ENCODE results near the gene HTRA3.

The HTRA3 gene

DNA sequence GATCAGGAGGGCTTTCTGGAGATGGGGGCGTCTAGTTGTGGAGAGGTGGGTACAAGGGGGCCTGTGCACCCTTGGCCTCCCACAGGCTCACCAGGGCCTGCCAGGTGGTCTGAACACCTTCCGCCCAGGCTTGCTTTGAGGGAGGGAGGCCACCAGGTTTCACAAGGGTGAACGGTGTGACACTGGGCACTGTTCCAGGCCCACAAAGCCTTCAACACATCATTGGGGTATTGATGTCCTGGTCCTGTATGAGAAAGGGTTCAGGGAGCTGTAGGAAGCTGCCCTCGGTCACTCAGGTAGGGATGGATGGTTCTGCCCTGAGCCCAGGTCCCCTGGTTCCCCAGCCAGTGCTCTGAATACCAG, 6.0 kb downstream of the HTRA3 start:
- ChIA-PET POLR2A (no interaction called here), CTCF (interaction anchor here (1.2 to 13.7 kb wide), 8 partner anchors 8 to 133 kb away, joined by 3 to 117 read pairs (median 4); no protein-coding TSS in a partner anchor)
- no peak for DNase-seq (ENCODE audit: low read depth, low spot score)
- TF ChIP-seq, protein P1, sequence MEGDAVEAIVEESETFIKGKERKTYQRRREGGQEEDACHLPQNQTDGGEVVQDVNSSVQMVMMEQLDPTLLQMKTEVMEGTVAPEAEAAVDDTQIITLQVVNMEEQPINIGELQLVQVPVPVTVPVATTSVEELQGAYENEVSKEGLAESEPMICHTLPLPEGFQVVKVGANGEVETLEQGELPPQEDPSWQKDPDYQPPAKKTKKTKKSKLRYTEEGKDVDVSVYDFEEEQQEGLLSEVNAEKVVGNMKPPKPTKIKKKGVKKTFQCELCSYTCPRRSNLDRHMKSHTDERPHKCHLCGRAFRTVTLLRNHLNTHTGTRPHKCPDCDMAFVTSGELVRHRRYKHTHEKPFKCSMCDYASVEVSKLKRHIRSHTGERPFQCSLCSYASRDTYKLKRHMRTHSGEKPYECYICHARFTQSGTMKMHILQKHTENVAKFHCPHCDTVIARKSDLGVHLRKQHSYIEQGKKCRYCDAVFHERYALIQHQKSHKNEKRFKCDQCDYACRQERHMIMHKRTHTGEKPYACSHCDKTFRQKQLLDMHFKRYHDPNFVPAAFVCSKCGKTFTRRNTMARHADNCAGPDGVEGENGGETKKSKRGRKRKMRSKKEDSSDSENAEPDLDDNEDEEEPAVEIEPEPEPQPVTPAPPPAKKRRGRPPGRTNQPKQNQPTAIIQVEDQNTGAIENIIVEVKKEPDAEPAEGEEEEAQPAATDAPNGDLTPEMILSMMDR (IDR thresholded peaks at IDR 0.05; ENCODE audit: insufficient read depth, low read length, missing control alignments), result no peak
- no peak overlapping the region for H3K4me3 ChIP-seq (ENCODE audit: low read depth, low read length)

DNA sequence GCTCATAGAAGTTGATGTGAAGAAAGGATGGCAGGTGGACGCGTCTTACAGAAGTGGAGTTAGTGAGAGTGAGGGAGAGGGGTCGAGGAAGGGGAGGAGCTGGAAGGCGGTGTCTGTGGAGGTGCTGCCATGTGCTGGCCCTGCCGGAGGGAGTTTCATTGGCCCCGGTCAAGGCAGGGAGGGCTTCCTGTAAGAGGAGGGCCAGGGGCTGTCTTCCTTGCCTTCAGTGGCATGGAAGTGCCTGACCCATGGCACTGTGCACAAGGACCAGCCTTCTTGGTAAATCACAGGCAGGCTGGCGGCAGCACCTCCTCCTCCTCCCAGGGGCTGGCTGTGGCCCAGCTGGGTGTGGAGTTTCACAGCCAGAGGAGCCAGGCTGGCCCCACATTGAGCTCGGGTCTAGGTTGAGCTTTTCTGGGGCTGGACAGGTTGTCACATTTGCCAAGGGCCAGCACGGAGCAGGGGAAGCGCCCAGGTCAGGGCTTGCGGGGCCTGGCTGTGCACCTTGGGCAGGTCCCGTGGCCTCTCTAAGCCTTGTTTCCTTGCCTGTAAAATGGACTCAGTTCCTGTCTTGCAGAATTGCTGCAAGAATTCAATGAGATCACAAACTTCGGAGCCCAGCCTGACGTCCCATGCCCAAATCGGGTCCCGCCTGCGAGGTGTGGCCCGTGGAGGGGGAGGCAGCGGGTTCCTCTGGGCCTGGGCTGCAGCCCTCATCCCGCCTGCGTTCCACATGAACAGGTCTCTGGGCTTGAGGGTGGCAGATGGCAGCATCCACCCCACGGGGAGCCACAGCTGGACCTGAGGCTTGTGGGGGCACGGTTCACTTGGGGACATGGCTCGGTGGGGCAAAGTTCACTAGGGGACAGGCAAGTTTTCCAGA, 7.0 kb downstream of the HTRA3 start:
- ChIA-PET CTCF (interaction anchor here (2.1 to 13.7 kb wide), 3 partner anchors 9 to 126 kb away, joined by 8 to 117 read pairs (median 11); no protein-coding TSS in a partner anchor), POLR2A (no interaction called here)
- TF ChIP-seq, protein P1 (IDR thresholded peaks at IDR 0.05; ENCODE audit: insufficient read depth, low read length, missing control alignments), result no peak
- H3K4me3 ChIP-seq (ENCODE audit: low read depth, low read length), result no peak overlapping the region
- DNase-seq (ENCODE audit: low read depth, low spot score), result no peak

DNA sequence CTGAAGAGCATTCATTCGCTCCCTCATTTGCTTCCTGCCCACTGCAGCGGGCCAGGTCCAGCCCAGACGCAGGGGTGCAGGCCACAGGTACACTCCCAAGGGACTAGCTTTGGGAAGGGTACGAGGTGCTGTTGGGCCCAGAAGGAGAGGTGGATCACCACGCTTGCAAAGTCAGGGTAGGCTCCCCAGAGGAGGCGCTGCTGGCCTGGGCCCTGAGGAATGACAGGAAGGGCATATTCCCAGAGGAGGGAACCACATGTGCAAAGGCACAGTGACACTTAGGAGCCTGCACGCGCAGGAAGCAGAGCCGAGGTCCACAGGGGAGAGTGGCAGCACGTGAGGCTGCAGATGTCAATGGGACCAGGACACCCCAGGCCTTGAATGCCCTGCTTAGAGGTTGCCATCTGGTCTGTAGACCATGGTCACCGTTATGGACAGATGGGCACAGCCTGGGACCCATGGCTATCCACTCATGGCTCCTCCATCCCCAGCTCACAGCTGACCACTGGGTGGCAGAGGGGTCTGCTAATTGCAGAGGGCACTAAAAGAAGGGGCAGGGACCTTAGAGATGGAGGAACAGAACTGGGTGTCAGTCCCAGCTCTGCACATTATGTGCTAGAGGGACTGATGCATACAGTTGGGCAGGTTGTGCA, 7.9 kb downstream of the HTRA3 start:
- no peak for DNase-seq (ENCODE audit: low read depth, low spot score)
- no peak overlapping the region for H3K4me3 ChIP-seq (ENCODE audit: low read depth, low read length)
- POLR2A ChIA-PET, result no interaction called here
- TF ChIP-seq, protein P1 (IDR thresholded peaks at IDR 0.05; ENCODE audit: insufficient read depth, low read length, missing control alignments), result no peak
- CTCF ChIA-PET, result interaction anchor here (0.7 to 13.7 kb wide), 4 partner anchors 10 to 125 kb away, joined by 3 to 117 read pairs (median 7); no protein-coding TSS in a partner anchor

DNA sequence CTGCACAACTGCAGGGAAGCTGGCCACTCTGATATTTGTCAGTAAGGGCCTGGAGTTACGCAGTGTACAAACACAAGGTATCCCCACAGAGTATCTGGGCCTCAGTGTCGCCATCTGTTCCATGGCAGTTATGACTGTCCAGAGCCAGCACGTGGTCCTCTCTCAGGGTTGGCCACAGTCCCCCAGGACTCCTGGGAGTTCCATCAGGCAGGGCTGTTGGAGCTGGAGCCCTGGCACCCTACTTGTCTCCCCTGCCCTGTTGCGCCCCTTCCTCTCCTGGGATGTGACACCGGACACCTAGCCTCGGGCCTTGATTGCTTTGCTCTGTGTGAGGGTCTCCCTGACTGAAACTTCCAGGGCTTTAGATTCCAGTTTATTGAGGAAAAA, 8.4 kb downstream of the HTRA3 start:
- TF ChIP-seq, protein P1 (IDR thresholded peaks at IDR 0.05; ENCODE audit: insufficient read depth, low read length, missing control alignments), result no peak
- DNase-seq (ENCODE audit: low read depth, low spot score), result no peak
- POLR2A ChIA-PET, result no interaction called here
- CTCF ChIA-PET, result interaction anchor here (0.7 to 13.7 kb wide), 3 partner anchors 37 to 124 kb away, joined by 3 to 117 read pairs (median 6); no protein-coding TSS in a partner anchor
- no peak overlapping the region for H3K4me3 ChIP-seq (ENCODE audit: low read depth, low read length)

DNA sequence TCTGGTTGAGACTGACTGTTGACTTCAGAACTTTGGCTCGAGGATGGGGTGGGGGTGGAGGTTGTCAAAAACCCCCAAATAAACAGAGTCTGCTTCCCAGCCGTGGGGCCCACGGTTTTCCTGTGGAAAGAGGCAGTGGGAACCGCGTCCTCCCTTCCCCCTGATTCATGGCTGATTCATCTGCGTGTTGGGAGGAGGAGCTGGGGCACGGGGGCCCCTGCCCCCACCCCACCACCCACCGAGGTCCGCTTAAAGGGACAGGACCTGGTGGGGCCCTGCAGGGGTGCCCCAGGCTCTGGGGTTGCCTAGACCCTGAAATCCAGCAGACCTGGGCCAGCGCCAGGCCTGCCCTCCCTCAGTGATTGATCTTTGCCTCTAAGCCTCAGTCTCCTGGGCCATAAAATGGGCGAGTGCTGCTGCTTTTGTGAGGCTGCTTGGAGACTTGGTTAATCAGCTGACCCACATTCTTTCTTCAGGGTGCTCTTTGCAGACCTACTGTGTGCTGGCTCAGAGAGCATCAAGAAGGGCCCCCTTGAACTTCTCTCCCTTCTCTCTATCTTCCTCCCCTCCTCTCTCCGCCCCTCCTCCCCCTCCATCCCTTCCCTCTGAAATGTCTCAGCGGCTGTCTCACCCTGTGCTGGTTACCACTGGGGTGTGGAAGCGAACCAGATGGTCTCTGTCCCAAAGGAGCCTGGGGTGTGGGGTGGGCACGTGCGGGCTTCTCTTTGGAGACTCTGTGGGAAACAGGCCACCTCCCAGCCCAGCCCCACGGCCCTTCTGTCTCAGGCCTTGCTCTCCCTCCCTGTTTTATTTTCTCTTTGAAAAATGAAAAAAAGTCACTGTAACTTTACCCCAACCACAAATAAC, 9.1 kb downstream of the HTRA3 start:
- TF ChIP-seq, protein P1 (IDR thresholded peaks at IDR 0.05; ENCODE audit: insufficient read depth, low read length, missing control alignments), result no peak
- ChIA-PET POLR2A (no interaction called here), CTCF (interaction anchor here (0.7 to 13.7 kb wide), 3 partner anchors 37 to 124 kb away, joined by 3 to 117 read pairs (median 6); no protein-coding TSS in a partner anchor)
- DNase-seq (ENCODE audit: low read depth, low spot score), result no peak
- H3K4me3 ChIP-seq (ENCODE audit: low read depth, low read length), result no peak overlapping the region

Data from AG04449 (cell line).